GM20000 (cell line): ENCODE data around the gene CCDC87.

Experiments used
- DNase-seq: peaks from one replicate; pipeline ENCODE4 v3.0.0; 2012; ENCODE audit warnings: low spot score
- CTCF ChIP-seq: IDR thresholded peaks from 2 replicates; pipeline ENCODE4 v1.5.1; 2012; ENCODE audit warnings: mild to moderate bottlenecking, control low read depth; ENCODE audit errors: extremely low read depth, missing control alignments

Gene CCDC87

GRCh38 chr11:66632952-66633351 is 40.1 kb upstream of the CCDC87 start:
- no peak for TF ChIP-seq CTCF
- no peak for DNase-seq

- DNase-seq = no peak
- no peak for TF ChIP-seq CTCF
Observed at GRCh38 chr11:66631883-66632282, 39.0 kb upstream of the CCDC87 start.

- no peak for DNase-seq
Observed at GRCh38 chr11:66629356-66629755, 36.5 kb upstream of the CCDC87 start.

GRCh38 chr11:66628061-66628603 is 35.3 kb upstream of the CCDC87 start:
- no peak for DNase-seq
- no peak for TF ChIP-seq CTCF

More at GRCh38 chr11:66629356-66629755, 36.5 kb upstream of the CCDC87 start:
- no peak for TF ChIP-seq CTCF

- no peak for DNase-seq
- no peak for TF ChIP-seq CTCF
Observed at GRCh38 chr11:66626926-66627325, 34.1 kb upstream of the CCDC87 start.

GRCh38 chr11:66626382-66626781 is 33.5 kb upstream of the CCDC87 start:
- DNase-seq = no peak
- TF ChIP-seq CTCF = no peak

GRCh38 chr11:66625752-66626149 is 32.9 kb upstream of the CCDC87 start:
- TF ChIP-seq CTCF = no peak

More at GRCh38 chr11:66625752-66626149, 32.9 kb upstream of the CCDC87 start:
- DNase-seq = no peak
